Adrenal gland (tissue), 12 donors: ENCODE data around the gene EFCAB11. TPM values are rescaled to one million over a fixed set of nuclear protein-coding genes. Genes with fewer than 3 reads are reported as not detected.

Experiments used
- DNase-seq, 7 donors: peaks; one replicate each; pipeline ENCODE4 v3.0.0-alpha.2; 2019 to 2020
- H3K27ac ChIP-seq, 5 donors: fragments of 200-600 bp; sonication (generic) in 4 of 5; 1 replicate in 3 of 5; 2 replicates in 2 of 5; pipeline versions ENCODE4 v1.5.1 to v1.8.0; 2016 to 2020; ENCODE audit warnings: mild to moderate bottlenecking in 1 of 5
- H3K27me3 ChIP-seq: fragments of 200-600 bp; 2 replicates; pipeline ENCODE4 v1.8.0; 2021
- H3K36me3 ChIP-seq, 2 donors: fragments of 200-600 bp; replicated peaks in 1 of 2; 1 replicate in 1 of 2; 2 replicates in 1 of 2; pipeline versions ENCODE4 v1.5.1 to v1.8.0; 2018 to 2022
- H3K4me1 ChIP-seq, 2 donors: fragments of 200-600 bp; replicated peaks in 1 of 2; 1 replicate in 1 of 2; 2 replicates in 1 of 2; pipeline versions ENCODE4 v1.5.1 to v1.8.0; 2018 to 2021
- H3K4me3 ChIP-seq, 4 donors: fragments of 200-600 bp; sonication (generic) in 3 of 4; one replicate each; pipeline ENCODE4 v1.5.1; 2016 to 2018
- H3K9me3 ChIP-seq, 3 donors: fragments of 200-600 bp; sonication (generic) in 1 of 3; replicated peaks in 1 of 3; 1 replicate in 2 of 3; 2 replicates in 1 of 3; pipeline versions ENCODE4 v1.5.1 to v1.8.0; 2016 to 2021
- CTCF ChIP-seq, 6 experiments: fragments of 450-650 bp in 4 of 6; fragments of 200-600 bp in 2 of 6; sonication (generic) in 1 of 6; IDR thresholded peaks; 1 replicate in 5 of 6; 2 replicates in 1 of 6; pipeline versions ENCODE4 v1.5.1 to v1.8.0; 2016 to 2021; ENCODE audit warnings: antibody characterized with exemption in 6 of 6, mild to moderate bottlenecking in 2 of 6, moderate library complexity in 1 of 6
- POLR2A ChIP-seq, 2 donors: fragments of 450-650 bp; IDR thresholded peaks; one replicate each; pipeline ENCODE4 v1.6.1; 2017; ENCODE audit warnings: antibody characterized with exemption in 2 of 2, mild to moderate bottlenecking in 2 of 2, moderate library complexity in 1 of 2
- WGBS, 4 donors: extraction: QIAGEN DNeasy Blood & Tissue Kit in 2 of 4; methylation state at CpG; one replicate each; pipeline versions ENCODE4 v1.1.5 to v1.1.7; 2013 to 2017; 5-methylcytosine and 5-hydroxymethylcytosine counted together
- intact Hi-C, 2 donors: fragments of 100-400 bp; cut with DNase I; formaldehyde crosslinking; loops; one replicate each; pipeline versions ENCODE4 v1.14.1 to v1.15.0; 2022 to 2023
- polyA plus RNA-seq, 3 donors: library from polyadenylated mRNA; stranded (reverse); fragments of 200-250 nt in 2 of 3; fragments of 350-450 nt in 1 of 3; fragmentation: Illumina TruSeq in 1 of 3; extraction: RNeasy Lipid Tissue Mini Kit (QIAGEN cat#74804) in 1 of 3; gene quantifications; one replicate each; pipeline ENCODE4 v1.2.3, GENCODE V29; 2013 to 2014
- total RNA-seq, 9 donors: library from RNA; depleted of rRNA in 4 of 9; stranded (reverse); fragments of >200 nt in 4 of 9; fragments of 120-200 nt in 1 of 9; fragmentation: NEBNext Ultra II Directional in 1 of 9; extraction: Animal tissue kit (Norgen Biotek cat#: 25700) in 1 of 9; gene quantifications; one replicate each; pipeline versions ENCODE4 v1.1.0 to v1.2.4, GENCODE V29; 2013 to 2023
- donor health status: healthy with polysubstance abuse.
- donor health status: Bipolar disorder and iron deficiency.
- donor health status: DM: yes; HTN: yes; CAD: no.
- donor health status: DM: no; HTN: no; CAD: no.
- donor health status: DM: no; HTN: no; CAD: no.
- donor health status: DM: yes; HTN: yes; CAD: no.

EFCAB11 gene
- total and polyA plus RNA-seq, 12 donors, result 4.0 to 16.9 (median 8.4) TPM

GRCh38 chr14:89844508-89844907 is 110.0 kb downstream of the EFCAB11 start:
- WGBS, 4 donors, result 87 to 100% (median 90%) methylated on average over 1 of the region's 1 CpG
- Histone ChIP-seq H3K36me3 (no peaks in the 10 kb centered on the region), H3K27me3 (no peaks in the 10 kb centered on the region), H3K27ac (no peak overlapping the region), H3K4me3 (no peak overlapping the region), H3K4me1 (no peaks in the 10 kb centered on the region), H3K9me3 (no peaks in the 10 kb centered on the region)
- DNase-seq, result no peak
- TF ChIP-seq CTCF (IDR thresholded peaks at IDR 0.05), result no peak
- no peak for TF ChIP-seq POLR2A (IDR thresholded peaks at IDR 0.05)
- intact Hi-C loops, result no loop called here

DNA sequence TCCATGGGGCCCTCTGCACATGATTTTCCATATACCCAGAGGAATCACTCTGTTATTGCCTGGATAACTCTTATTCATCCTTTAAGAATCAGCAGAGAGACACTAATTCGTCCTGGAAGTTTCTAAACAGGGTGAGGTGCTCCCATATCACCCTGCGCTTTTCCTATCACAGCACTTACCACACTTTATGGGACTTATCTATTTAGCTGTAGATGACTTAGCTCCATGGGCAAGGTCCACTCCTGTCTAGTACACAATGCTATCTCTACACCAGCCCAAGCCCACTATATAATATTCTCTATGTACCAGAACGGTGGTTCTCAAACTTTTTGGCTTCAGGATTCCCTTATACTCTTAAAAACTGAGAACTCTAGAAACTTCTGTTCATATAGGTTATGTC is 111.7 kb downstream of the EFCAB11 start:
- H3K27ac ChIP-seq, result no peak overlapping the region
- H3K36me3 ChIP-seq, result no peaks in the 10 kb centered on the region
- intact Hi-C loops, result no loop called here
- H3K4me3 ChIP-seq, result no peak overlapping the region
- H3K27me3 ChIP-seq, result no peaks in the 10 kb centered on the region
- H3K4me1 ChIP-seq, result no peaks in the 10 kb centered on the region
- DNase-seq, result no peak
- TF ChIP-seq POLR2A (IDR thresholded peaks at IDR 0.05) (no peak), CTCF (IDR thresholded peaks at IDR 0.05) (no peak)
- WGBS, 4 donors, result 86 to 93% (median 90%) methylated on average over 3 of the region's 3 CpGs
- H3K9me3 ChIP-seq, result no peaks in the 10 kb centered on the region

DNA sequence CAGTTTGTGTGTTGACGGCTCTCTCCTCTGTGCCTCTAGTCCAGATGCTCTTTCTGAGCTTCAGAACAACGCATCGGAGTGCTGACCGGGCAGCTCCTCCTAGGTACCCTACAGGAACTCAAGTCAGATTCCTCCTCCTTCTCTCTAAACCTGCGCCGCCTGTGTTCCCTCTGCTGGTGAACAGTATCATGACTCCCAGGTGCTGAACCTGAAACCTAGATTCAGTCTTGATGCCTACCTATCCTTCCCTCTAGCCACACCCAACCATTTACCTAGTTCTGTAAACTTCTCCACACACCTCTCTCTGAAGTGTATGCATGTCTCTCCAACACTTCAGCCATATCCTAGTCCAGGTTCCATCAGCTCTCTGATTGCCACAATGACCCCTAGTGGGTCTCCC is 112.7 kb downstream of the EFCAB11 start:
- H3K27me3 ChIP-seq, result no peaks in the 10 kb centered on the region
- H3K27ac ChIP-seq, result no peak overlapping the region
- no peaks in the 10 kb centered on the region for H3K9me3 ChIP-seq
- WGBS, 4 donors, result 92 to 96% (median 95%) methylated on average over 6 of the region's 6 CpGs
- H3K4me3 ChIP-seq, result no peak overlapping the region
- no peak for DNase-seq
- H3K4me1 ChIP-seq, result no peaks in the 10 kb centered on the region
- intact Hi-C loops, result no loop called here
- H3K36me3 ChIP-seq, result no peaks in the 10 kb centered on the region
- TF ChIP-seq CTCF (IDR thresholded peaks at IDR 0.05), result no peak
- TF ChIP-seq POLR2A (IDR thresholded peaks at IDR 0.05), result no peak

- H3K4me1 ChIP-seq, result no peaks in the 10 kb centered on the region
- no peak for DNase-seq
- intact Hi-C loops, result no loop called here
- H3K4me3 ChIP-seq, result no peak overlapping the region
- H3K27ac ChIP-seq, result no peak overlapping the region
- H3K36me3 ChIP-seq, result no peaks in the 10 kb centered on the region
- H3K9me3 ChIP-seq, result no peaks in the 10 kb centered on the region
- no peaks in the 10 kb centered on the region for H3K27me3 ChIP-seq
- TF ChIP-seq POLR2A (IDR thresholded peaks at IDR 0.05) (no peak), CTCF (IDR thresholded peaks at IDR 0.05) (no peak)
- 93 to 97% (median 96%) methylated on average over 7 of the region's 7 CpGs for WGBS, 4 donors
Observed at GRCh38 chr14:89836830-89837469, 117.6 kb downstream of the EFCAB11 start.
